GM21529 (cell line): ENCODE data around the gene ZNF860.

ENCODE experiments used
- ATAC-seq: cut with Tn5 transposase; IDR thresholded peaks from one replicate; pipeline ENCODE4 v1.9.1; 2021; ENCODE audit not compliant: unreplicated experiment

ZNF860 gene

GRCh38 chr3:31981206-31982181 is at the start of gene ZNF860, which contains the start of gene OSBPL10:
Gene ZNF860 (plus strand): TSS chr3:31981750. CDS start chr3:31989080, 7,330 bp downstream.
Gene OSBPL10 (minus strand): TSS chr3:31981262. CDS start chr3:31981179, 83 bp downstream.
- ATAC-seq, result peak; percentile 29

- no peak for ATAC-seq
Observed at GRCh38 chr3:31932990-31933389, 48.6 kb upstream of the ZNF860 start.

GRCh38 chr3:31934018-31934417 is 47.5 kb upstream of the ZNF860 start:
- ATAC-seq, result no peak

- no peak for ATAC-seq
Observed at GRCh38 chr3:31934866-31935265, 46.7 kb upstream of the ZNF860 start.

GRCh38 chr3:31936420-31937060 is 45.0 kb upstream of the ZNF860 start:
- no peak for ATAC-seq

GRCh38 chr3:31937225-31937624 is 44.3 kb upstream of the ZNF860 start:
- ATAC-seq, result no peak

- ATAC-seq, result no peak
Observed at GRCh38 chr3:31942446-31942845, 39.1 kb upstream of the ZNF860 start.

- no peak for ATAC-seq
Observed at GRCh38 chr3:31943041-31943440, 38.5 kb upstream of the ZNF860 start.

GRCh38 chr3:31945738-31946052 is 35.9 kb upstream of the ZNF860 start:
- no peak for ATAC-seq

GRCh38 chr3:31946484-31947081 is 35.0 kb upstream of the ZNF860 start:
- ATAC-seq, result peak; percentile 50

GRCh38 chr3:31947162-31947561 is 34.4 kb upstream of the ZNF860 start:
- no peak for ATAC-seq

- no peak for ATAC-seq
Observed at GRCh38 chr3:31947671-31948091, 33.9 kb upstream of the ZNF860 start.

GRCh38 chr3:31948280-31948679 is 33.3 kb upstream of the ZNF860 start:
- no peak for ATAC-seq

- peak; percentile 87 for ATAC-seq
Observed at GRCh38 chr3:31952205-31952604, 29.3 kb upstream of the ZNF860 start.

GRCh38 chr3:31953091-31953490 is 28.5 kb upstream of the ZNF860 start:
- no peak for ATAC-seq

- no peak for ATAC-seq
Observed at GRCh38 chr3:31953636-31954035, 27.9 kb upstream of the ZNF860 start.

- ATAC-seq, result no peak
Observed at GRCh38 chr3:31955581-31955980, 26.0 kb upstream of the ZNF860 start.

GRCh38 chr3:31957106-31957505 is 24.4 kb upstream of the ZNF860 start:
- ATAC-seq, result no peak

GRCh38 chr3:31958701-31959152 is 22.8 kb upstream of the ZNF860 start:
- ATAC-seq, result no peak

GRCh38 chr3:31959251-31959650 is 22.3 kb upstream of the ZNF860 start:
- no peak for ATAC-seq

GRCh38 chr3:31959951-31960792 is 21.4 kb upstream of the ZNF860 start:
- ATAC-seq, result no peak
